Suprapubic skin (tissue), 4 donors: ENCODE data around the gene MBD3L2. TPM values are rescaled to one million over a fixed set of nuclear protein-coding genes. Genes with fewer than 3 reads are reported as not detected.
"Not testable (repeated sequence)": the region's sequence is repeated elsewhere in the genome, so short reads cannot be mapped to it uniquely, and the experiment has no call there.

Experiments used
- DNase-seq, 2 donors: peaks; one replicate each; pipeline ENCODE4 v3.0.0-alpha.2; 2019; ENCODE audit warnings: low spot score in 2 of 2
- H3K27ac ChIP-seq: fragments of 200-600 bp; sonication (generic); one replicate; pipeline ENCODE4 v1.5.1; 2019
- H3K27me3 ChIP-seq: fragments of 200-600 bp; sonication (generic); one replicate; pipeline ENCODE4 v1.5.1; 2019
- H3K36me3 ChIP-seq: fragments of 200-600 bp; sonication (generic); one replicate; pipeline ENCODE4 v1.5.1; 2019
- H3K4me1 ChIP-seq: fragments of 200-600 bp; sonication (generic); one replicate; pipeline ENCODE4 v1.5.1; 2019
- H3K4me3 ChIP-seq: fragments of 200-600 bp; sonication (generic); one replicate; pipeline ENCODE4 v1.5.1; 2019; ENCODE audit warnings: mild to moderate bottlenecking
- H3K9me3 ChIP-seq: fragments of 200-600 bp; sonication (generic); one replicate; pipeline ENCODE4 v1.5.1; 2019
- CTCF ChIP-seq, 2 donors: fragments of 200-600 bp in 1 of 2; fragments of 450-650 bp in 1 of 2; sonication (generic) in 1 of 2; IDR thresholded peaks; one replicate each; pipeline ENCODE4 v1.5.1; 2016 to 2019; ENCODE audit warnings: antibody characterized with exemption in 2 of 2, mild to moderate bottlenecking in 1 of 2, moderate library complexity in 1 of 2
- EP300 ChIP-seq: sonication (generic); formaldehyde crosslinking; IDR thresholded peaks from one replicate; pipeline ENCODE4 v1.6.1; 2017; ENCODE audit warnings: antibody characterized with exemption
- POLR2A ChIP-seq, 2 donors: fragments of 450-650 bp; IDR thresholded peaks; one replicate each; pipeline ENCODE4 v1.6.1; 2017; ENCODE audit warnings: antibody characterized with exemption in 2 of 2, mild to moderate bottlenecking in 2 of 2, moderate library complexity in 2 of 2
- POLR2AphosphoS5 ChIP-seq, 3 donors: sonication (generic); formaldehyde crosslinking; IDR thresholded peaks; one replicate each; pipeline ENCODE4 v1.6.1; 2017; ENCODE audit warnings: antibody characterized with exemption in 3 of 3
- WGBS: methylation state at CpG from one replicate; pipeline ENCODE4 v1.1.5; 2018; 5-methylcytosine and 5-hydroxymethylcytosine counted together
- total RNA-seq, 4 donors: library from RNA; depleted of rRNA; stranded (reverse); fragments of >200 nt; gene quantifications; one replicate each; pipeline ENCODE4 v1.1.0, GENCODE V29; 2016

Gene MBD3L2
- total RNA-seq, 4 donors from 2014 or later: not detected

- DNase-seq: no peak
- no peak for TF ChIP-seq POLR2AphosphoS5 (IDR thresholded peaks at IDR 0.05)
- no peak for TF ChIP-seq CTCF (IDR thresholded peaks at IDR 0.05)
- no peak for TF ChIP-seq EP300
- TF ChIP-seq POLR2A (IDR thresholded peaks at IDR 0.05): no peak
- H3K36me3 ChIP-seq: no peaks in the 10 kb centered on the region
- no peak overlapping the region for H3K4me3 ChIP-seq
- H3K9me3 ChIP-seq: no peaks in the 10 kb centered on the region
- no peaks in the 10 kb centered on the region for H3K4me1 ChIP-seq
- H3K27me3 ChIP-seq: no peaks in the 10 kb centered on the region
- H3K27ac ChIP-seq: no peak overlapping the region
- WGBS: 81% methylated on average over 2 of the region's 11 CpGs
Measured at GRCh38 chr19:7006135-7006704, 42.9 kb upstream of the MBD3L2 start.

GRCh38 chr19:7007859-7008258 is 41.3 kb upstream of the MBD3L2 start:
- Histone ChIP-seq H3K4me1 (no peaks in the 10 kb centered on the region), H3K36me3 (no peaks in the 10 kb centered on the region), H3K9me3 (no peaks in the 10 kb centered on the region), H3K27ac (no peak overlapping the region), H3K4me3 (no peak overlapping the region), H3K27me3 (no peaks in the 10 kb centered on the region)
- 71% methylated on average over 4 of the region's 4 CpGs for WGBS
- no peak for DNase-seq
- TF ChIP-seq POLR2A (IDR thresholded peaks at IDR 0.05) (no peak), POLR2AphosphoS5 (IDR thresholded peaks at IDR 0.05) (no peak), EP300 (no peak), CTCF (IDR thresholded peaks at IDR 0.05) (no peak)

GRCh38 chr19:7010722-7011593 is 38.2 kb upstream of the MBD3L2 start:
- Histone ChIP-seq H3K4me1 (no peaks in the 10 kb centered on the region), H3K27ac (no peak overlapping the region), H3K9me3 (no peaks in the 10 kb centered on the region), H3K36me3 (no peaks in the 10 kb centered on the region), H3K4me3 (no peak overlapping the region), H3K27me3 (no peaks in the 10 kb centered on the region)
- no peak for DNase-seq
- TF ChIP-seq EP300: no peak
- no peak for TF ChIP-seq CTCF (IDR thresholded peaks at IDR 0.05)
- no peak for TF ChIP-seq POLR2A (IDR thresholded peaks at IDR 0.05)
- no peak for TF ChIP-seq POLR2AphosphoS5 (IDR thresholded peaks at IDR 0.05)
- WGBS: 72% methylated on average over 12 of the region's 12 CpGs

- H3K27ac ChIP-seq: no peak overlapping the region
- WGBS: 72% methylated on average over 4 of the region's 4 CpGs
- TF ChIP-seq POLR2A (IDR thresholded peaks at IDR 0.05): no peak
- no peak for TF ChIP-seq POLR2AphosphoS5 (IDR thresholded peaks at IDR 0.05)
- TF ChIP-seq EP300: no peak
- no peak for TF ChIP-seq CTCF (IDR thresholded peaks at IDR 0.05)
- no peaks in the 10 kb centered on the region for H3K4me1 ChIP-seq
- no peaks in the 10 kb centered on the region for H3K9me3 ChIP-seq
- no peaks in the 10 kb centered on the region for H3K36me3 ChIP-seq
- DNase-seq: no peak
- no peaks in the 10 kb centered on the region for H3K27me3 ChIP-seq
- no peak overlapping the region for H3K4me3 ChIP-seq
Measured at GRCh38 chr19:7013678-7014077, 35.4 kb upstream of the MBD3L2 start.

- 76% methylated on average over 6 of the region's 6 CpGs for WGBS
- Histone ChIP-seq H3K4me1 (no peaks in the 10 kb centered on the region), H3K36me3 (no peaks in the 10 kb centered on the region), H3K27ac (no peak overlapping the region), H3K27me3 (no peaks in the 10 kb centered on the region), H3K9me3 (no peaks in the 10 kb centered on the region), H3K4me3 (no peak overlapping the region)
- no peak for TF ChIP-seq EP300
- no peak for TF ChIP-seq CTCF (IDR thresholded peaks at IDR 0.05)
- no peak for TF ChIP-seq POLR2AphosphoS5 (IDR thresholded peaks at IDR 0.05)
- TF ChIP-seq POLR2A (IDR thresholded peaks at IDR 0.05): no peak
- no peak for DNase-seq
Measured at GRCh38 chr19:7018828-7019227, 30.3 kb upstream of the MBD3L2 start.

GRCh38 chr19:7021331-7021730 is 27.8 kb upstream of the MBD3L2 start, which contains the start of gene MBD3L2B:
MBD3L2B (minus strand) TSS chr19:7021431; CDS start chr19:7021397, 34 bp downstream.
- not testable (repeated sequence) for H3K4me1 ChIP-seq, H3K36me3 ChIP-seq, H3K27me3 ChIP-seq, H3K9me3 ChIP-seq, DNase-seq, H3K4me3 ChIP-seq, H3K27ac ChIP-seq
- WGBS: no CpG with 5 or more reads among the region's 6 CpGs

- H3K27me3 ChIP-seq, H3K36me3 ChIP-seq, H3K4me3 ChIP-seq, H3K9me3 ChIP-seq, DNase-seq, H3K4me1 ChIP-seq, H3K27ac ChIP-seq: not testable (repeated sequence)
- WGBS: no CpG with 5 or more reads among the region's 1 CpG
Measured at GRCh38 chr19:7028790-7029189, 20.3 kb upstream of the MBD3L2 start.

- not testable (repeated sequence) for H3K27ac ChIP-seq, DNase-seq, H3K4me1 ChIP-seq, H3K36me3 ChIP-seq, H3K4me3 ChIP-seq, H3K27me3 ChIP-seq, H3K9me3 ChIP-seq
- WGBS: no CpG with 5 or more reads among the region's 9 CpGs
Measured at GRCh38 chr19:7030278-7030677, 18.8 kb upstream of the MBD3L2 start, which contains the start of gene MBD3L5. MBD3L5 (plus strand) TSS chr19:7030578; CDS start chr19:7030612, 34 bp downstream.
